Uterus (tissue), 4 donors: ENCODE measurements around the gene NTNG1. TPM values are rescaled to one million over a fixed set of nuclear protein-coding genes. Genes with fewer than 3 reads are reported as not detected.

ENCODE experiments used
- DNase-seq, 2 donors: peaks; one replicate each; pipeline ENCODE4 v3.0.0-alpha.2; 2019 to 2020
- H3K27ac ChIP-seq, 2 donors: fragments of 200-600 bp; sonication (generic); 1 replicate in 1 of 2; 2 replicates in 1 of 2; pipeline ENCODE4 v1.5.1; 2016 to 2018
- H3K27me3 ChIP-seq, 2 donors: fragments of 200-600 bp; sonication (generic); one replicate each; pipeline ENCODE4 v1.5.1; 2018 to 2019; ENCODE audit warnings: control low read depth in 1 of 2
- H3K36me3 ChIP-seq, 2 donors: fragments of 200-600 bp; sonication (generic); one replicate each; pipeline ENCODE4 v1.5.1; 2019; ENCODE audit warnings: control low read depth in 1 of 2
- H3K4me1 ChIP-seq, 2 donors: fragments of 200-600 bp; sonication (generic); one replicate each; pipeline ENCODE4 v1.5.1; 2018 to 2019; ENCODE audit warnings: control low read depth in 1 of 2
- H3K4me3 ChIP-seq, 2 donors: fragments of 200-600 bp; sonication (generic); 1 replicate in 1 of 2; 2 replicates in 1 of 2; pipeline ENCODE4 v1.5.1; 2018 to 2019; ENCODE audit warnings: mild to moderate bottlenecking in 1 of 2
- H3K9me3 ChIP-seq, 2 donors: fragments of 200-600 bp; sonication (generic); one replicate each; pipeline ENCODE4 v1.5.1; 2019; ENCODE audit warnings: control low read depth in 1 of 2
- POLR2A ChIP-seq, 2 donors: fragments of 450-650 bp; IDR thresholded peaks; one replicate each; pipeline ENCODE4 v1.6.1; 2016; ENCODE audit warnings: antibody characterized with exemption in 2 of 2, mild to moderate bottlenecking in 1 of 2, moderate library complexity in 1 of 2
- intact Hi-C: fragments of 100-400 bp; cut with DNase I; formaldehyde crosslinking; loops from one replicate; pipeline ENCODE4 v1.15.1; 2023; ENCODE audit warnings: low total_unique reads
- total RNA-seq, 4 donors: library from RNA; depleted of rRNA in 3 of 4; stranded (reverse); fragments of >200 nt in 3 of 4; gene quantifications; one replicate each; pipeline versions ENCODE4 v1.1.0 to v1.2.4, GENCODE V29; 2014 to 2023
- TF ChIP-seq, protein P1 (sequence below), 4 experiments: fragments of 200-600 bp in 2 of 4; fragments of 450-650 bp in 2 of 4; sonication (generic) in 2 of 4; IDR thresholded peaks; one replicate each; pipeline ENCODE4 v1.5.1; 2016 to 2019; ENCODE audit warnings: antibody characterized with exemption in 4 of 4, mild to moderate bottlenecking in 2 of 4, moderate library complexity in 1 of 4
- donor health status: DM: yes; HTN: yes; CAD: no.

NTNG1 gene
- total RNA-seq, 4 donors from 2014 or later = 1.2 to 11.9 TPM; not detected in 2

DNA sequence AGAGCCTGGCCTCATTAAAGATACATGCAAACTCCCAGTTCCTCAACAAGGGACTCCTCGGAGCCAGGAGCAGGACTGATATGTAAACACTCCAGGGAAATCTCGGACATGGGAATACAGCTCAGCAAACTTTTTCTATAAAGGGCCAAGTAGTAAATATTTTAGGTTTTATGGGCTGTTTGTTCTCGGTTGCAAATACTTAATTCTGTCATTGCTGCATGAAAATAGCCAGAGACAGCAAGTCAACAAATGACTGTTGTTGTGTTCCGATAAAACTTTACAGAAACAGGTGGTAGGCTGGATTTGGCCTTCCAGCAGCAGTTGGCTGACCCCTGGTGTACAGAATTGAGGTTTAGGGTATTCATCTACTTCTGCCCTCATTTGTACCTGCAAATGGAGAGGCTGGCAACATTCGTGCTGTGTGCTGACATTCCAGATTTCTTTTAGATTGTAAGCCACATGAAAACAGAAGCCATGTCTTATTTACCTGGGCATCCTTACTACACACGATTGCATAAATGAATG lies 360.3 kb downstream of the NTNG1 start:
- H3K36me3 ChIP-seq = no peaks in the 10 kb centered on the region
- no peaks in the 10 kb centered on the region for H3K27me3 ChIP-seq
- H3K9me3 ChIP-seq = no peaks in the 10 kb centered on the region
- no peak overlapping the region for H3K4me3 ChIP-seq
- intact Hi-C loops = no loop called here
- no peak for DNase-seq
- H3K4me1 ChIP-seq = no peaks in the 10 kb centered on the region
- no peak overlapping the region for H3K27ac ChIP-seq
- TF ChIP-seq, protein P1, sequence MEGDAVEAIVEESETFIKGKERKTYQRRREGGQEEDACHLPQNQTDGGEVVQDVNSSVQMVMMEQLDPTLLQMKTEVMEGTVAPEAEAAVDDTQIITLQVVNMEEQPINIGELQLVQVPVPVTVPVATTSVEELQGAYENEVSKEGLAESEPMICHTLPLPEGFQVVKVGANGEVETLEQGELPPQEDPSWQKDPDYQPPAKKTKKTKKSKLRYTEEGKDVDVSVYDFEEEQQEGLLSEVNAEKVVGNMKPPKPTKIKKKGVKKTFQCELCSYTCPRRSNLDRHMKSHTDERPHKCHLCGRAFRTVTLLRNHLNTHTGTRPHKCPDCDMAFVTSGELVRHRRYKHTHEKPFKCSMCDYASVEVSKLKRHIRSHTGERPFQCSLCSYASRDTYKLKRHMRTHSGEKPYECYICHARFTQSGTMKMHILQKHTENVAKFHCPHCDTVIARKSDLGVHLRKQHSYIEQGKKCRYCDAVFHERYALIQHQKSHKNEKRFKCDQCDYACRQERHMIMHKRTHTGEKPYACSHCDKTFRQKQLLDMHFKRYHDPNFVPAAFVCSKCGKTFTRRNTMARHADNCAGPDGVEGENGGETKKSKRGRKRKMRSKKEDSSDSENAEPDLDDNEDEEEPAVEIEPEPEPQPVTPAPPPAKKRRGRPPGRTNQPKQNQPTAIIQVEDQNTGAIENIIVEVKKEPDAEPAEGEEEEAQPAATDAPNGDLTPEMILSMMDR (IDR thresholded peaks at IDR 0.05) = no peak
- TF ChIP-seq POLR2A (IDR thresholded peaks at IDR 0.05) = no peak

DNA sequence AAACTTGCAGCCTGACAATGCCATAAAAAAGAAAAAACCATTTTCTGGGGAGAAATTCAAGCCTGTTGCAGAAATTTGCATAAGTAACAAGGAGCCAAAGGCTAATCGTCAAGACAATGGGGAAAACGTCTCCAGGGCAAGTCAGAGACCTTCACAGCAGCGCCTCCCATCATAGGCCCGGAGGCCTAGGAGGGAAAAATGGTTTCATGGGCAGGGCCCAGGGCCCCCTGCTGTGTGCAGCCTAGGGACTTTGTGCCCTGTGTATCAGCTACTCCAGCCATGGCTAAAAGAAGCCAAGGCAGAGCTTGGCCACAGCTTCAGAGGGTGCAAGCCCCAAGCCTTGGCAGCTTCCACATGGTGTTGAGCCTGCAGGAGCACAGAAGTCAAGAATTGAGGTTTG lies 369.5 kb downstream of the NTNG1 start:
- DNase-seq = no peak
- no peaks in the 10 kb centered on the region for H3K9me3 ChIP-seq
- no peaks in the 10 kb centered on the region for H3K27me3 ChIP-seq
- H3K4me1 ChIP-seq = no peaks in the 10 kb centered on the region
- intact Hi-C loops = no loop called here
- TF ChIP-seq, protein P1 (IDR thresholded peaks at IDR 0.05) = no peak
- TF ChIP-seq POLR2A (IDR thresholded peaks at IDR 0.05) = no peak
- no peak overlapping the region for H3K4me3 ChIP-seq
- H3K36me3 ChIP-seq = no peaks in the 10 kb centered on the region
- no peak overlapping the region for H3K27ac ChIP-seq

DNA sequence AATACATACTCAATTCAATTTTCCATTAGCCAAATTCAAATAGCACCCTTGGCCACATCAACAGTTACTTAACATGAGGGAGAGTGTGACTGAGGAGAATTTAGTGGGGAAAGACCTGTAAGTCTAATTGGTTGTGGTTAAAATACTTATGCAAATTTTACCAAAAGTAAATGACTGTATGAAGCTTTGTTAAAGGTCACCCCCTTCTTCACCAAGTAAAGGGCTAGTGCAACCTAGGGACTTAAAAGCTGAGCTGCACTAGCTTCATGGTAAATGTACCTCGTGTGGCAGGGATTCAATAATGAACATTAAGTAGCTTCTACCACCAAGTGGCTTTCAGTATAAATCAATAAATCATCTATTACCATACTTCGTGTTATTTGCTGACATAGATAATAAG lies 372.0 kb downstream of the NTNG1 start:
- Histone ChIP-seq H3K36me3 (no peaks in the 10 kb centered on the region), H3K27ac (no peak overlapping the region), H3K9me3 (no peaks in the 10 kb centered on the region), H3K4me3 (no peak overlapping the region), H3K27me3 (no peaks in the 10 kb centered on the region), H3K4me1 (no peaks in the 10 kb centered on the region)
- DNase-seq = no peak
- no peak for TF ChIP-seq POLR2A (IDR thresholded peaks at IDR 0.05)
- TF ChIP-seq, protein P1 (IDR thresholded peaks at IDR 0.05) = no peak
- intact Hi-C loops = no loop called here

DNA sequence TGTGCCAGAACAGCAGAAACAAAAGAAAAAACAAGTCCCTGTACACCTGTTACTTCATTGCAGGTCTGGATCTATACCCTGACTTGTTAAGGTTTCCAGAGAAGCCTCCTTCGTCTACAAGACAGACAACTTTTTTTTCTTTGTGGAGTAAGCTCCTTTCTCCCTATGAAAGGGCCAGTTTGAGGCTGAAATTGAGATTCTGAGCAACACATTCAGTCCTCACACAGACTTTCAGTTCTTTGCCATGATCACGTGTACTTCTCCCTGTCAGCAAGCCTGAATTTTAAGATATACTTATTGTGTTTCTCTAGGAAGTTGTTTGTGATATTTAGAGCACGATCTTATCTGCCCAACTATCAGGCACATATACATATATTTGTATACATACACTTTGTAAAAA lies 374.0 kb downstream of the NTNG1 start:
- no peaks in the 10 kb centered on the region for H3K27me3 ChIP-seq
- no peak overlapping the region for H3K4me3 ChIP-seq
- H3K27ac ChIP-seq = no peak overlapping the region
- TF ChIP-seq, protein P1 (IDR thresholded peaks at IDR 0.05) = no peak
- TF ChIP-seq POLR2A (IDR thresholded peaks at IDR 0.05) = no peak
- no peak for DNase-seq
- no peaks in the 10 kb centered on the region for H3K36me3 ChIP-seq
- H3K9me3 ChIP-seq = no peaks in the 10 kb centered on the region
- intact Hi-C loops = no loop called here
- no peaks in the 10 kb centered on the region for H3K4me1 ChIP-seq

DNA sequence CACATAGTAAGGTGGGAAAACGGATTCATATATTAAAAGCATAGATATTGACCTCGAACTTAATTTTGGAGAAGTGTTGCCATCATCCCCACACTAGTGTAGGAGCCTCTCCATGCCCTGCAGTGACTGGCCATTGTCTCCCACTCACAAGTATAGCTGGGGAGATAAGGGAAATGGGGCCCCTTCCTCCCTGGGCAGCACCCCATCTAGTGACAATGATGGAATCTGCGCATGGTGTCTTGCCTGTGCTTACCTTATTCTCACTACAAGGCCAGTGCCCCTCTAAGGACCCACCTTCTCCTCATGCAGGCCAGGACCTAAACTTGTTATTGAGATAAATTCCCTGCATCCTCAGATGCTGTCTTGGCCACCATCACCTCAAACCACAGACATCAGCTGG lies 374.9 kb downstream of the NTNG1 start:
- TF ChIP-seq, protein P1 (IDR thresholded peaks at IDR 0.05) = no peak
- TF ChIP-seq POLR2A (IDR thresholded peaks at IDR 0.05) = no peak

More for the DNA sequence above, 374.9 kb downstream of the NTNG1 start:
- Histone ChIP-seq H3K9me3 (no peaks in the 10 kb centered on the region), H3K27me3 (no peaks in the 10 kb centered on the region), H3K36me3 (no peaks in the 10 kb centered on the region), H3K27ac (no peak overlapping the region), H3K4me1 (no peaks in the 10 kb centered on the region), H3K4me3 (no peak overlapping the region)
- no peak for DNase-seq
- intact Hi-C loops = no loop called here
